ENCODE measurements around the gene PCDH19. TPM values are rescaled to one million over a fixed set of nuclear protein-coding genes. Genes with fewer than 3 reads are reported as not detected.
A peak's percentile ranks its signal among the peaks of the same experiment; 100 is the strongest.

Gene PCDH19
- total RNA-seq, 4 donors from 2014 or later, result 0.68 to 3.1 (median 1.8) TPM

DNA sequence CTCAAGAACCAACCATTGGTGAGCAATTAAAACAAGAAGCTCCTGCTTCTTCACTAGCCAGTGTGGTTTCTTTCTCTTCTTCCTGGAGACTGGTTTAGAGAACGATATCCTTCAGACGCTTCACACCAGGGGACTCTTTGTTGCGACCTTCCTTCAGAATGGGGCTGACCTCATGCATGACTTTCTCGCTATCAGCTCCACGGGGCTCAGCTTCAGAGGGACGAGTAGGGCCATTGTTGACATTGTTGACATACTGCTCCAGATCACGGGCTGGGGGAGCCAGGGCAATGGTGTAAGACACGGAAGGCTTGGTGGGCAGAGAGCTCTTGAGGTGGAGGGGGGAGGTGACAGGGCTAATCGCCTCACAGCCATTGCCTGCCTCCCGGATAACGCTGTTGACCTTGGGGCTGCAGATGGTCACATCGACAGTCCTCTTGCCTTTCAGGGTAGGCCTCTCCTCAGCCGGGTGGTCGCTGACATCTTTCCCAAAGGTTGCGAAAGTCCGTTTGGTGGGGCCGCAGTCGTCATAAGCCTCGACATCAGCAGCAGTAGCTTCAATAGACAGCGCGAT is 113.8 kb downstream of the PCDH19 start:
- DNase-seq (ENCODE audit: low spot score in 2 of 2), result peak in 1 of 2 donors; percentile 55
- TF ChIP-seq EP300 (IDR thresholded peaks at IDR 0.05) (no peak), POLR2AphosphoS5 (IDR thresholded peaks at IDR 0.05) (no peak), POLR2A (IDR thresholded peaks at IDR 0.05) (no peak)
- TF ChIP-seq, protein P1, sequence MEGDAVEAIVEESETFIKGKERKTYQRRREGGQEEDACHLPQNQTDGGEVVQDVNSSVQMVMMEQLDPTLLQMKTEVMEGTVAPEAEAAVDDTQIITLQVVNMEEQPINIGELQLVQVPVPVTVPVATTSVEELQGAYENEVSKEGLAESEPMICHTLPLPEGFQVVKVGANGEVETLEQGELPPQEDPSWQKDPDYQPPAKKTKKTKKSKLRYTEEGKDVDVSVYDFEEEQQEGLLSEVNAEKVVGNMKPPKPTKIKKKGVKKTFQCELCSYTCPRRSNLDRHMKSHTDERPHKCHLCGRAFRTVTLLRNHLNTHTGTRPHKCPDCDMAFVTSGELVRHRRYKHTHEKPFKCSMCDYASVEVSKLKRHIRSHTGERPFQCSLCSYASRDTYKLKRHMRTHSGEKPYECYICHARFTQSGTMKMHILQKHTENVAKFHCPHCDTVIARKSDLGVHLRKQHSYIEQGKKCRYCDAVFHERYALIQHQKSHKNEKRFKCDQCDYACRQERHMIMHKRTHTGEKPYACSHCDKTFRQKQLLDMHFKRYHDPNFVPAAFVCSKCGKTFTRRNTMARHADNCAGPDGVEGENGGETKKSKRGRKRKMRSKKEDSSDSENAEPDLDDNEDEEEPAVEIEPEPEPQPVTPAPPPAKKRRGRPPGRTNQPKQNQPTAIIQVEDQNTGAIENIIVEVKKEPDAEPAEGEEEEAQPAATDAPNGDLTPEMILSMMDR (IDR thresholded peaks at IDR 0.05), result no peak
- 75% methylated on average over 21 of the region's 21 CpGs for WGBS

DNA sequence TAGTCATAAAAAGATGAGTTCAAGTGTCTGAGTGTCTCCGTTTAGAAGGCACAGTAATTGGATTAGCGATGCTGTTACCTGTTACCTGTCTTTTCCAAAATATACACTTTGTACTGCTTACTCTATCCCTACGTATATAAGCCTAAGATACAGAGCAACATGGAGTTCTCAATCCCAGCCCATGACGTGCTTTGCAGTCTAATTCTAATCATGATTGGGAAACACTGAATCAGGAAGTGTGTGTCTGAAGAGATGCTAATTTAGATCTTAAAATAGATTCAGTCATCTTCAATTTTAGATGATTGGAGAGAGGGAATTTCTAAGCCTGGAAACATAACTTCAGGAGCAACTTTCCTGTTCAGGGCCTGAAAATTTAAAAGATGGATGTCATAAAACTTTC is 115.1 kb downstream of the PCDH19 start:
- Histone ChIP-seq H3K27me3 (no peaks in the 10 kb centered on the region), H3K4me1 (no peaks in the 10 kb centered on the region), H3K27ac (no peak overlapping the region), H3K9me3 (no peaks in the 10 kb centered on the region), H3K36me3 (no peaks in the 10 kb centered on the region), H3K4me3 (no peak overlapping the region)
- 60% methylated on average over 4 of the region's 4 CpGs for WGBS
- DNase-seq (ENCODE audit: low spot score in 2 of 2), result no peak
- TF ChIP-seq, protein P1 (IDR thresholded peaks at IDR 0.05), result no peak

More for the DNA sequence above, 113.8 kb downstream of the PCDH19 start:
- no peak overlapping the region for H3K4me3 ChIP-seq
- H3K36me3 ChIP-seq, result no peaks in the 10 kb centered on the region
- no peaks in the 10 kb centered on the region for H3K9me3 ChIP-seq
- no peaks in the 10 kb centered on the region for H3K4me1 ChIP-seq
- no peak overlapping the region for H3K27ac ChIP-seq
- no peaks in the 10 kb centered on the region for H3K27me3 ChIP-seq

DNA sequence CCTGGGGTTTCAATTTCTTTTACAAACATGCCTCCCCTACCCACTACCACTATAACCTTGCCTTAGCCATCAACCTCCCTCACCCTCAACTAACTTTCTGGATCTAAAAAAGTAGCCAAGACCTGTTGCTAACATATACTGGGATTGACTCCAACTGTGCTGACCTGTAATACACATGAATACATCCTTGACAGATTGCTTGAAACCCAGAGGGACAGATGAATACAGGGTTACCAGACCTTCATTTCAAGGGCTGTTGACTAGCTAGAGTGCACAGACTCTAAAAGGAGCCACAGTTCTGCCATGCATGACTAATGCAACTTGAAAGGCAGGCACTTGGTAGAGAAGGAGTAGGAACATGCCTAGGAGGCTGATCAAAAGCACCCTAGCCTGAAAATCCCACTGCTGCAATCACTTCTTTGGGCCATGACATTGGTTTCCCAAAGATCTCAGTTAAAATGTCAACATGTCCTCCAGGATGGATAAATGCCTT is 121.0 kb downstream of the PCDH19 start:
- Histone ChIP-seq H3K36me3 (no peaks in the 10 kb centered on the region), H3K4me1 (no peaks in the 10 kb centered on the region), H3K27ac (no peak overlapping the region), H3K27me3 (no peaks in the 10 kb centered on the region), H3K4me3 (no peak overlapping the region), H3K9me3 (no peaks in the 10 kb centered on the region)
- no peak for TF ChIP-seq POLR2AphosphoS5 (IDR thresholded peaks at IDR 0.05)
- TF ChIP-seq EP300 (IDR thresholded peaks at IDR 0.05), result no peak
- TF ChIP-seq, protein P1 (IDR thresholded peaks at IDR 0.05), result no peak
- TF ChIP-seq POLR2A (IDR thresholded peaks at IDR 0.05), result no peak
- DNase-seq (ENCODE audit: low spot score in 2 of 2), result no peak

DNA sequence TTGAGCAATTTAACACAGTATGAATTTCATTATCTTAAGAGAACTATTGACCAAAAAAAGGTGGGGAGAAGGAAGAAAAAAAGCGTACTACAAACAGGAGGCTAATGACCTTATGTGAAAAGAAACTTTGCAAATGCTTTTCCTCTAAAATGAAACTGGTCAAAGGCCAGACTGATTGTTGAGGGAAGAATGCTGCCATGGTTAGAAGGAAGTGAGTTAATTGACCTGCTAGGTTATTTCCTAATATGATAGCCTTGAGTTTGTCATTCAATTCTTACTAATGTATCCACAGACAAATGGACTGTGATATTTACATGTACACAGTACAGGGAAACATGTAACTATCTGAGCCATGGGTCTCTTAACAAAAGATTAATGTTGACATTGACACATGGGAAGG is 132.8 kb downstream of the PCDH19 start:
- Histone ChIP-seq H3K27ac (no peak overlapping the region), H3K36me3 (no peaks in the 10 kb centered on the region), H3K4me1 (no peaks in the 10 kb centered on the region), H3K9me3 (no peaks in the 10 kb centered on the region), H3K4me3 (no peak overlapping the region), H3K27me3 (no peaks in the 10 kb centered on the region)
- WGBS, result 78% methylated on average over 1 of the region's 1 CpG
- no peak for DNase-seq (ENCODE audit: low spot score in 2 of 2)
- TF ChIP-seq POLR2A (IDR thresholded peaks at IDR 0.05) (no peak), POLR2AphosphoS5 (IDR thresholded peaks at IDR 0.05) (no peak), EP300 (IDR thresholded peaks at IDR 0.05) (no peak)
- TF ChIP-seq, protein P1 (IDR thresholded peaks at IDR 0.05), result no peak

DNA sequence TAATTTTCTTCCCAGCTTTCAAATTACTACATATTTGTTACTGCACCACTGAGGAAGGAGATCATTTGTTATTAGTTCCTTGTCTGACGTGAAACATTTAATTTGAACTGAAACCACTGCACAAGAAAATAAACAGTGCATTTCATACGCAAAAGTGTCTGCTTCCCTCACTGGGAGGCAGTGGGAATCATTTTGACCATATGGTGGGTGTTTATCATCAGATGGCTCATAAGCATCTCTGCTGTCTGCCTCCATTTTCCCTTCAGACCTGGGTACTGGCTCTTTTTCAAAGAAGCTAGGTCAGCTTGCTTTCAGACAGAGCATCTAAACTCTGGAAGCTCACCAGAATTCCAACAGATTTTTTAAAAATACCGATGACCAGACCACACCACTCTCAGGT is 135.2 kb downstream of the PCDH19 start:
- no peak for DNase-seq (ENCODE audit: low spot score in 2 of 2)
- H3K36me3 ChIP-seq, result no peaks in the 10 kb centered on the region
- WGBS, result 54% methylated on average over 3 of the region's 3 CpGs
- H3K27me3 ChIP-seq, result no peaks in the 10 kb centered on the region
- TF ChIP-seq POLR2A (IDR thresholded peaks at IDR 0.05), result no peak
- no peak for TF ChIP-seq EP300 (IDR thresholded peaks at IDR 0.05)
- H3K4me3 ChIP-seq, result no peak overlapping the region
- no peaks in the 10 kb centered on the region for H3K4me1 ChIP-seq
- no peaks in the 10 kb centered on the region for H3K9me3 ChIP-seq
- no peak overlapping the region for H3K27ac ChIP-seq

DNA sequence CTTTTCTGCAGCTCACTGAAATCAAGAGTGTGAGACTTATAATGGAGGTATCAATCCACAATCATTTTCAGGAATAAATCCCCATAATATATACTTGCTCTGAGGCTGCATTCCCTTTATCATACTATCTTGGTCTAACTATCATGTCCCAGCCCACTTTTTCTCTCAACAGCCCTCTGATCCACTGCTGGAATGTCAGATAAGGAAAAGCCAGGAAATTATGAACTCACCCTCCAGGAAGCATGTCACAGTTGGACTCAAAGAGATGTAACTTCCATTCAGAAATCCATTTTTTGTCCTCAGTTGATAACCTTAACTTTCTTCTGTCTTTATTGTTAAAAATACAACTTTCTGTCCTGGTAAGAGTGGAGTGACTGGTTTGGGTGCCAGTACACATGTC is 144.9 kb downstream of the PCDH19 start:
- no peak for TF ChIP-seq POLR2A (IDR thresholded peaks at IDR 0.05)
- TF ChIP-seq POLR2AphosphoS5 (IDR thresholded peaks at IDR 0.05), result no peak
- TF ChIP-seq EP300 (IDR thresholded peaks at IDR 0.05), result no peak
- TF ChIP-seq, protein P1 (IDR thresholded peaks at IDR 0.05), result no peak
- no peak overlapping the region for H3K27ac ChIP-seq
- no peak overlapping the region for H3K4me3 ChIP-seq
- no peak for DNase-seq (ENCODE audit: low spot score in 2 of 2)
- H3K4me1 ChIP-seq, result no peaks in the 10 kb centered on the region
- no peaks in the 10 kb centered on the region for H3K9me3 ChIP-seq
- no peaks in the 10 kb centered on the region for H3K27me3 ChIP-seq
- H3K36me3 ChIP-seq, result no peaks in the 10 kb centered on the region
